ENCODE results near the gene PEBP1.

GRCh38 chr12:118183711-118184110, 47.8 kb downstream of the PEBP1 start:
- TF ChIP-seq CTCF (IDR thresholded peaks at IDR 0.05) (no peak), POLR2A (IDR thresholded peaks at IDR 0.05) (no peak)
